GM13977 (cell line): ENCODE results near the gene NEUROD4.

Source experiments
- DNase-seq: peaks from one replicate; pipeline ENCODE4 v3.0.0; 2012; ENCODE audit warnings: low spot score
- in situ Hi-C: fragments of 300-500 bp; cut with MboI; formaldehyde crosslinking; loops from one replicate; pipeline ENCODE4 v1.12.0; 2022; ENCODE audit warnings: low sequenced_read_pairs, low pct_unique_long_range_greater_than_20kb, mixed read lengths, inconsistent platforms; ENCODE audit not compliant: unreplicated experiment
- TF ChIP-seq, protein P1 (sequence below): IDR thresholded peaks from 2 replicates; pipeline ENCODE4 v1.5.1; 2012; ENCODE audit warnings: mild to moderate bottlenecking, control low read depth; ENCODE audit not compliant: insufficient read depth; ENCODE audit errors: extremely low read depth, missing control alignments

NEUROD4 gene

DNA sequence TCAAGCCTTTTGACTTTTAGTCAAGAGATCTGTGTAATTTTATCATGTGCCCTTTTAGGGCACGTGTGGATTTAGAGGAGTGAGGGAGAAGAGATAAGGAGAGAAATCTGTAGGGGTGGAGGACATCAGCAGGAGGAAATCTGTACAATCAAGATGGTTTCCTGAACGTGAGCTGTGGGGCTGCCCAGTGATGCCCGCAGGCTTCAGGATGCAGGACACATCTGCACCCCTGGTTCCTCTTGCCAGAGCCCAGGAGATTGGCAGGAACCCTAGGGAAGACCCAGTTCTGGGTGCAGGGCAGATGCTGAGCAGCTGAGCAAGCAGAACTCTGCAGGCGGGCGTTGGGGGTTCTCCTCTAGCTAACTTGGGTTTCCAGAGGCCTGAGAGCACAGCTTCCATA, 23.6 kb upstream of the NEUROD4 start:
- DNase-seq = no peak
- in situ Hi-C loops = loop anchor here (25.0 kb wide), 1 partner anchor 641 kb away; the partner anchor contains the start of gene OR10P1
- TF ChIP-seq, protein P1, sequence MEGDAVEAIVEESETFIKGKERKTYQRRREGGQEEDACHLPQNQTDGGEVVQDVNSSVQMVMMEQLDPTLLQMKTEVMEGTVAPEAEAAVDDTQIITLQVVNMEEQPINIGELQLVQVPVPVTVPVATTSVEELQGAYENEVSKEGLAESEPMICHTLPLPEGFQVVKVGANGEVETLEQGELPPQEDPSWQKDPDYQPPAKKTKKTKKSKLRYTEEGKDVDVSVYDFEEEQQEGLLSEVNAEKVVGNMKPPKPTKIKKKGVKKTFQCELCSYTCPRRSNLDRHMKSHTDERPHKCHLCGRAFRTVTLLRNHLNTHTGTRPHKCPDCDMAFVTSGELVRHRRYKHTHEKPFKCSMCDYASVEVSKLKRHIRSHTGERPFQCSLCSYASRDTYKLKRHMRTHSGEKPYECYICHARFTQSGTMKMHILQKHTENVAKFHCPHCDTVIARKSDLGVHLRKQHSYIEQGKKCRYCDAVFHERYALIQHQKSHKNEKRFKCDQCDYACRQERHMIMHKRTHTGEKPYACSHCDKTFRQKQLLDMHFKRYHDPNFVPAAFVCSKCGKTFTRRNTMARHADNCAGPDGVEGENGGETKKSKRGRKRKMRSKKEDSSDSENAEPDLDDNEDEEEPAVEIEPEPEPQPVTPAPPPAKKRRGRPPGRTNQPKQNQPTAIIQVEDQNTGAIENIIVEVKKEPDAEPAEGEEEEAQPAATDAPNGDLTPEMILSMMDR = no peak

DNA sequence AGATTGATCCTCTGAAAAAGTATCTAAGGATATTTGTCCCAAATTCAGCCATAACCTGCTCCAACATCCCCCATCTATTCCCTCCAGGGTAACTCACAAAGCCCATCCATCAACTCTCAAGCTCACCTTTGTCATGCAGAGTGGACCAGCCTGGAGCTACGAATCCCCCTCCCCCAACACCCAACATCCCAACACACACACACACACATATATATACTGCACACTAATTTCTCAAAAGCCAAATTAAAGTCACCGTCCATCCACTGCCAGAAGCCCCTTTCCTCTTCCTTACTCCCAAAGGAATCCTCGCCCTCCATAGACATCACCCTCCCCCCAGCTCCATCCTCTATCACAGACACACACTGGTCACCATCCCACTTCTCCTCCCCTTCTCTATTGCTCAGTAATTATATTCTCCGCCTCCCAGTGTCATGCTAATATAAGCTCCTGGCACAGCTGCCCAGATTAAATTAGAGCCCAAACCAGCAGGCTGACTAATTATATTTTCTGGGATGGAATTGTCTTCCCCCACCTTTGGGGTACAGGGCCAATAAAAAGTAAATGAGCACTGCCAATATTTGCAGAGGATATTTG, 21.7 kb upstream of the NEUROD4 start:
- TF ChIP-seq, protein P1 = no peak
- in situ Hi-C loops = loop anchor here (25.0 kb wide), 1 partner anchor 639 kb away; the partner anchor contains the start of gene OR10P1
- DNase-seq = no peak

DNA sequence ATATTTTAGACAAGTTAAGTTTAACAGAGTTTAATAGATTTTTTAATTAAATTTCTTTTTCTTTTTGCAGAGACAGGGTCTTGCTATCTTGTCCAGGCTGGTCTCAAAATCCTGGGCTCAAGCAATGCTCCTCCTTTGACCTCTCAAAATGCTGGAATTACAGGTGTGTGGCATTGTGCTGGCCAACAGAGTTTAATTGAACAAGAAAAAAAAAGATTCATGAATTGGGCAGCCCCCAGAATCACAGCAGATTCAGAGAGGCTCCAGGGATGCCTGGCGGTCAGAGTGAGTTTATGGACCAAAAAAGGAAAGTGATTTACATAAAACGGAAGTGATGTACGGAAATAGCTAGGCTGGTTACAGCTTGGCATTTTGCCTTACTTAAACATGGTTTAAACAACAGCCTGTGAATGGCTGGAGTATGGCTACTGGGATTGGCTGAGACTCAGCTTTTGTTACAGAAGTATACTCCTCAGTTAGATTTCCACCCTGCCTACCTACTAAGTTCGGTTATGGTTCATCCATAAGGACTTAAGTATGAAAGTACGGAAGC, 20.7 kb upstream of the NEUROD4 start:
- no peak for DNase-seq
- TF ChIP-seq, protein P1 = no peak
- in situ Hi-C loops = loop anchor here (25.0 kb wide), 1 partner anchor 638 kb away; the partner anchor contains the start of gene OR10P1

DNA sequence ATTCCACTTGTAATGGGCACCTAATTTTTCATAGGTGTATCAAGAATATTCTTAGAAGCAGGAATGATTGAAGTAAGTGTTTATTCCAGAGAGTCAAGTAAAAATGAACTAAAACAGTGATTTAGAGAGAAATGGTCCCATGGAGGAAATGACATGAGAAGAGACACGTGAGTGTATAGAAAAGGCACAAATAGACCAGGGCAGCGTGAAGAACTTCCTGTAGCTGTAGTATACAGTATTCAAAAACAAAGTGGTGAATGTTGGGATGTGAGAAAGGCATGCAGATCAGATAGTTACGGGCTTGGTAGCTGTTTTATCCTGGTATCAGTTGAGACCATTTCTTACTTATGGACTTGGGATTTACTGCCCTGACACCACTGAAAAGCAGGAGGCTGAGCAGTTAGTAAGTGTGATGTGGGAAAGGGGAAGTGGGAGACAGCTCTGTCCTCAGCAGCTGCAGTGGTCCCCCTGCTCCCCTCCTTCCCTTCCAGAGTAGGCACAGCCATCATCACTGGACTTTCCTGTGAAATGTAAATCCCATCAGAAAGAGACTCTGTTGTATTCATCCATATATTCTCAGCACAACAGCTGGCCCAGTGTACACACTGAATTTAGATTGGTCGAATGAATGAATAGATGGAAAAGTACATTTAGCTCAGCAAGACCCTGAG, 18.4 kb upstream of the NEUROD4 start:
- TF ChIP-seq, protein P1 = no peak
- no peak for DNase-seq
- in situ Hi-C loops = no loop called here

DNA sequence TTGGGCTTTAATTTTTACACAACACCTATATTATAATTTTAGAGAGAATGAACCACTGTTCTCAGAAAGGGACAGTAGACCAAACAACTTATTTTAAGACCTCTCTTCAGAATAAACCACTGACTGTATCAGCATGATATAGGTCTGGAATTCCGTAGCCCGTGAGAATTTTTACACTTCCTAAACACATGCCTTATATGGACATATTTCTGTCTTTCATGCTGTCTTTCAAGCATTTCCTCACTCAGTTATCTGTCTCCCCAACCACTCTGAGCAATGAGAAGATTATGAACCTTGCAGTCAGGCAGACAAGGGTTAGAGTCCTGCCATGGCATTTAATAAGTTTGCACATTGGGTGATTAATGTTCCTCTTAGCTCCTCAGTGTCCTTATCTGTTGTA, 17.4 kb upstream of the NEUROD4 start:
- TF ChIP-seq, protein P1 = no peak
- DNase-seq = no peak
- in situ Hi-C loops = no loop called here

DNA sequence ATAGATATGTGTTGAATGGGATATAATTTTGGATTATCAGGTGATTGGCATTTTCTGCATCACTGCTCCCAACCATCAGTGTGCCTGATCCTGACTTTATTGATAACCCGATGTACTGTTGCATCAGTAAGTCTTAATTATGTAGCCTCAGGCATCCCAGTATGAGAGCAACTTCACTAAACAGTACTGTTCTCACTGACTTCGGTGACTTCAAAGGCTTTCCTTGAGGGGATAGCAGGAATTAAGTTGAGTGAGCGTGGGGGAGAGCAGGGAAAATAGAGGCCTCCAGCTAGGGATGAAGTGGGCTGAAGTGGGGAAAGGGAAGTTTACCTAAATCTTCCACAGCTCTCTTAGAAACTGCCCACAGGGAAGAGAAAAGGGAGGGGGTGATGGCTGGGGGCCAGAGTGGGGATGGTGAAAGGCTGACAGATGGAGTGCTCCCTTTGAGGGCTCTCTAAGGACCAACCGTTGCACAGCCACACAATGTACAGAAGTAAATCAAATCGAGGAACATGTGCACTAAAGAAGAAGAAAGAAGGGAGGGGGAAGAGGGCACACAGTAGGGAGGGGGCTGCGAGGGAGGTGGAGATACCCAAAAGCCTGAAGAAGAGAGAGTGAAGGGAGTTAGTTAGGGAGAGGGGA, 10.7 kb upstream of the NEUROD4 start:
- in situ Hi-C loops = no loop called here
- TF ChIP-seq, protein P1 = no peak
- DNase-seq = no peak
